DMS 273 (cell line): ENCODE measurements around the gene PARN.
"Not testable (repeated sequence)": the region's sequence is repeated elsewhere in the genome, so short reads cannot be mapped to it uniquely, and the experiment has no call there.

Source experiments
- DNase-seq: peaks from one replicate; lab custom pipeline; 2025; ENCODE audit not compliant: unreplicated experiment; lab: John Stamatoyannopoulos, UW

PARN gene

DNA sequence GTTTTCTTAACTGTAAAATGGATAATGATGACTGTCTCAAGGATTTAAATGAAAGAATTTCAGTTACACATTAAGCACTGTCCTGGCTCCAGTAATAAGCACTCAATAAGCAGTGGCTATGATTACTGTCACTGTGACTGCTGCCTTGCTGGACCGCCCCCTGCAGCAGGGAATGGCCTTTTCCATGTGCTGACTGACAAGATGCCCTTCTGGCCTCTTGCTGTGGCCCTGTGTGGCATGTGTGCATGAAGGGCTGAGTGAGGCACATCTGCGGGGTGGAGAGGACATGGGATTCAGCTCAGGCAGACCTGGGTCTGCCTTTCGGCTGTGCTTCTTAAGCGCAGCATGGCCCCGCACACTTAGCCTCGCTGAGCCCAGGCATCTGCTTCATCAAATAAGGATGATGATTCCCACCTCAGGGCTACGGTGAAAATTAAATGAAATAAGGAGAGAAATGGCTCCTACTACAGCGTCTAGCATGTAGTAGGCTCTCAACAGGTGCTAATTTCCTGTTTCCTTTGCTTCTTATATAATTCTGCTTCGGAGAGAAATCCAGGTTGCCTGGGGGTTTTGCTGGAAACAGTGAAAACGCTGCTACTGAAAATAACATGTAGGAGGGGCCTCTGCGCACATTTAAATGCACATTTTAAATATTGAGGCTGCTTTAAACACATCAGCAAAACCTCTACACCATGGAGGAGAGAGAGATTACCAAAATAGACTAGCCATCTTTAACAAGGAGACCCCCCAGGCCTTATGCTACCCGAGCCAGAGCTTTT is 183.9 kb downstream of the PARN start:
- DNase-seq, result no peak

DNA sequence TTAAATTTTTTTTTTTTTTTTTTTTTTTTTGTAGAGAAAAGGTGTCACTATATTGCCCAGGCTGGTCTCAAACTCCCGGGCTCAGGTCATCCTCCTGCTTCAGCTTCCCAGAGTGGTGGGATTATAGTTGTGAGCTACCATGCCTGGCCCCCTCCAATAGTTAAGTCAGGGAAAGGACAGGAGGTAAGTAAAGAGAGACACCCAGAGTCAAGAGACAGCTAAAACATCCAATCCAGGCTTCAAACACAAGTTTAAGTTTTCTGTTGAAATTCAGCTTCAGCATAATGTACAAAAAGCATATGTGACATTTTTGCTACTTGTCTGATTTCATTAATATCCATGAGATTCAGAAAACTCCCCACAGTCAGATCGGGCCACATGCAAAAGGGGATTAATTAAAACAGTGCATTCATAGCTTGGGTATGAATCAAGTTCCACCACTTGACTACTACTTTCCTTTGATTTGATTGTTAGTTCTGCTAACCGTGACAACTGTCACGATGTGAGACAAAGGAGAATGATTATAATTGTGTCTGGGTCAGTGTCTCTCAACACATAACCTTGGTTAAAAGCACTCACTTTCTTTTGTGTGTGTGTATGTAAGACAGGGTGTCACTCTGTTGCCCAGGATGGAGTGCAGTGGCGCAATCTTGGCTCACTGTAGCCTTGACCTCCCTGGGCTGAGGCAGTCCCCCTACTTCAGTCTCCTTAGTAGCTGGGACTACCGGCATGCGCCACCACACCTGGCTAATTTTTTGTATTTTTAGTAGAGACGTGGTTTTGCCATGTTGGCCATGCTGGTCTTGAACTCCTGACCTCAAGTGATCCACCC is 184.9 kb downstream of the PARN start:
- no peak for DNase-seq

DNA sequence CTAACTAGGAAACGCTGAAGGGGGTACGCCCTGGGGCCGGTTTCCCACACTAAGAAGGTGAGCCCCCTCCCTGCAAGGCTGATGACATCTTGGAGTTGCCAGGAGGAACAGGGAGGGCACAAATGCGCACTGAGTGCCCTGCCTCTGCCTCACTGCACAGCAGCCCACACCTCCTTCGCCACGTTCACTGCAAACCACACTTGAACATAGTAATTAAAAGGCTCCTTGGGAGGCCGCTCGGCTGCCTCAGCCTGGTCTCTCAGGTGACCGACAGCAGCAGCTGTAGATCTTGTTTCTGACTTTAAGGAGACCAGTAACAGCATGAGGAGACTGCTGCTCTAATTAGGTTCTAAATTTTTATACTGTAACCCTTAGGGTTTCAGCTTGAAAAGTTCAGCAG is 188.5 kb downstream of the PARN start:
- not testable (repeated sequence) for DNase-seq

DNA sequence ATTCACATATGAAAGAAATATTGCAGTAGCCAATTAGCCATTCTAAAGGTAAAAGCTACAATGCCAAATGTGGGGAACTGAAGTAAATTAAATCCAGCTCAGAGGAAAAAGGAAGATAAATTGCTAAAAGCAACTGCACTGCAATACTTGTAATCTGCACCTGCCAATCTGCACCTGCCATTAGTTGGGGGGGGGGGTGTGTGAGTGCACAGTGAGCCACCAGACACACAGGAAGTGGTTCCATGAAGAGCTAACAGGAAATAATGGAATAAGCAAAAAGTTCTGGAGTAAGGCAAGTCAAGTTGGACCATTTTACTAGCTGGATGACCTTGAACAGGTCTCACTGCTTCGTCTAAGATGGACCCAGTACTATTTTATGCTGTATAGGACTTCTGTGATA is 191.8 kb downstream of the PARN start:
- no peak for DNase-seq

DNA sequence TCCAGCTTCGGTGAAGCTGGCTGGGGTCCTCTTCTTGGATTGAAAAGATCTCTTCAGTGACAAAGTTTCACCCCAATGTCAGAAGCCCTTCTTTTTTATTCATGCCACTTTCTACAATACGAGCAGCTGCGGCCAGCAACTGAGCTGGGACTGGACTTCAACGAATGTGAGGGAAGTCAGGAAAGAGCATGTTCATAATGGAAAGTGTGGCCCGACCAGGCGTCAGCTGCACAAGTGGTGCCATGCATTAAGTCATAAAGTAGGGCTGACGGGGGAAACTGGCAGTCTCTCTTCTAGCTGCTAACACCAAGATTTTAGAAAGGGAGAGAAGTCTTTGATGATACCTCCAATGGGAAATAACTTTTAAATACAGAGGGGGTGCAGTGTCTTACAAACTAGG is 192.6 kb downstream of the PARN start:
- DNase-seq, result no peak

DNA sequence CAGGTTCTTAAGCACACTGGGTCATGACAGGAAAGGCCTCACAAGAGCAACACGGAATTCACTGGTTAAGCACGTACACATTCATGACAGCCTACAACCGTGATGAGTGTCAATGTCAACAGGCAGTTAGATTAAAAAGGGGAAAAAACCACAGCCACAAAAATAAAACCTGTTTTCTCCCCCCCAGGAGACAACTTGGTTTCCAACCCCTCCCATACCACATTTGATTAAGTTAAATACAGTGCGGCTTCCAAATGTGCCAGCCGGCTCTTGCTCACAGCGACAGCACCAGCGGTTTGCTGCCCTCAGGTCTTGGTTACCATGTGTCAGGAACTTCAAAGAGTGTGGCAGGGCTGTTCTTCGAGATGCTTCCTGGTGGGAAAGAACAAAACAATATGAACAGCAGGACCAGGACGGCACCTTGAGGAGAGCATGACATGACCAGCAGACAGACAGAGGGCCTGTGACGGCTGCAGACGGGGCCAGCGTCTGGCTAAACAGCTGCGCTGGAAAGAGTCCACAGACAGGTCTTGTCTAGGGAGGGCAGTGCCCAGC is 193.6 kb downstream of the PARN start:
- peak; percentile 11 for DNase-seq

DNA sequence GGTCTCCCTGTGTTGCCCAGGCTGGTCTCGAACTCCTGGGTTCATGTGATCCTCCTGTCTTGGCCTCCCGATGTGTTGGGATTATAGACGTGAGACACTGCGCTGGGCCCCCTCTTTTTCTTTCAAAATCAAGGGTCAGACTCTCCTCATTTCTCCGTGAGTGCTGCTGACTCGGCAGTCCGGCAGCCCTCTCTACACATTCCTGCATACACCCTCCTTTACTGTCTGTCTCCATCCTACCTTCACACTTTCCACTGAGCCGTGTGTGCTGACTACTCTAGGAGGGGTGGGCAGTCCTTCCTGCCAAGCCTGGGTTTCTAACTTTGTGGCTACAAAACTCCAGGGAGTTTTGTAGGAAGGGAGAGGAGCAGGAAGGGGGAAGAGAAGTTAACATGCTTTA is 195.2 kb downstream of the PARN start:
- no peak for DNase-seq

DNA sequence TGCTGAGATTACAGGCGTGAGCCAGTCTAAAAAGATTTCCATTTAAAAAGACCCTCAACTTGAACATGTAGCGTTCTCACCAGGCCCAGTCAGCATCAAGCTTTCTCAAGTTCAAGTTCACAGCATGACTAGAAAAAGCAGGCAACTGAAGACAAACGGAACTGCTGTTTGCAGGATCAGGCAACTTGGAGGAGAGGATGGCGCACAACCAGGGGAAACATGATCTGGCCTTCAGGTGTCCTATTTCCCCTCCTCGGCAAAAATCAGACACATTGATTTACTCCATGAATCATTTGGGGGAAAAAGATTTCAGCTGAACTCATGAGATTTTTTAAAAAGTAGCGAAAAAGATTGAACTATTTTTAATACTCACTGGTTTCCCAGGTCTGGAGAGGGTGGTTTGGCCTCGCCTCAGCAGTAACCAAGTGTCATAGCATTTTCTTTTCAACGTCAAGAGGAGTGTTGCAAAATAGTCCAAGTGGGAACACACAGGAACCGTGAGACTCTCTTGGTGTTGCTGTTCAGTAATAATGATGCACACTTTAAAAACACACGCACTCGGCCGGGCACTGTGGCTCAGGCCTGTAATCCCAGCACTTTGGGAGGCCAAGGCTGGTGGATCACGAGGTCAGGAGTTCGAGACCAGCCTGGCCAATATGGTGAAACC is 201.0 kb downstream of the PARN start:
- not testable (repeated sequence) for DNase-seq

DNA sequence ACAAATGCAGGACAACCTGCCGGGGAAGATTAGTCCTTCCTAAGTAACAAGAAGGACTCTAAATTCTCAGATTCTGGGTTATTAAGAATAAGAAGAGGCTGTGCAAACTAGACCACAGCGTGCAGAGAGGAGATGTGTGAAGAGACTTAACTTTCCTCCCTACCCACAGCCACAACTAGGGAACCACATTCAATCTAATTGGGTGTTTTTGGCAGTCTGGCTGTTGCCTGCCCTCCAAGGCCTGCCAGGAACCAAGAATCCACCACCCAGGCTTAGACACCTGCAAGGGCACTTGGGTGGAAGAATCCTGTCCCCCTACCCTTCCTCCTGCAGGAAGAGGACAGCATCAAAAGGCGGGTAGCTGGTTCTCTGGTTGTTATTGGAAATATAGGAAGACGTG is 202.0 kb downstream of the PARN start:
- no peak for DNase-seq

DNA sequence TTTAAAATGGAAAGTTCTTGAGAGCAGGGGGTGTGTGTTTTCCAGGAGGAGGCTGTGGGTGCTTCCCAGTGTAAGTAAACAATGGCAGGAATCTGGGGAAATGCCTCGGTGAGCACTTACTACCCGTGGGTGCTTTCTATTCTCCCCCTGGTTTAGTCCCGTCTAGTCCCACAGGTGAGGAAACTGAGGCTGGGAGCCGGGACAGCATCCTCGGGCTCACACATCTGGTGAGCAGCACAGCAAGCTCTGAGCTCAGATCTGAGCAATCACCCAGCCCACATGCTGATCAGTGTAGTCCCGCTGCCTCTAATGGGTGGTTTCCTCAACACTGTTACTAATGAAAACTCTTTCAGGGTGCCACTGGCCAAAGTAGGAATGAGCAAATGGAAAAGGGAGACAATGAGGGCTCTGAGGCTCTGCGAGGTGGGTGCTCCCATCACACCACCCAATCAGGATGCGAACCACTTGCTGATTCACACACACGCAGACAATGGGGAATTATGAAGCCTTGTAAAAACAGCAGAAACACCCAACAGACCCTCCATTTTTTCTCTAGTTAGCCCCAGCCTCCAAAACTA is 202.6 kb downstream of the PARN start:
- no peak for DNase-seq

DNA sequence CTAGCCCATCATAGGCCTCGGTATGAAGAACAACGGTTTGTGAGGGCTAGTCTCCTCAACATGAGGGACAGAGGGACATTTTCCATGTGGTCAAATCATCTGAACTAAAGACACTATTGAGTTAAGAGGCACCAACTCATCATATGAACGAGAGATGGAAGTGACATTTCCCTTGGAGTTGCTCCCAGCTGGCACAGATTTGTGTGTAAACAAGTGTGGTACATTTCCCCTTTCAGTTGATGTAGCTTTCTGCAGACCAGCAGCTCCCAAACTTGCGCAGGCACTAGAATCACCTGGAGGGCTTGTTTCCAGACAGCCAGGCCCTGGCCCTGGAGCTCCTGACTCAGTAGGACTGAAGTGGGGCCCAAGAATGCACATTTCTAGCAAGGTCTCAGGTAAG is 205.5 kb downstream of the PARN start:
- no peak for DNase-seq

DNA sequence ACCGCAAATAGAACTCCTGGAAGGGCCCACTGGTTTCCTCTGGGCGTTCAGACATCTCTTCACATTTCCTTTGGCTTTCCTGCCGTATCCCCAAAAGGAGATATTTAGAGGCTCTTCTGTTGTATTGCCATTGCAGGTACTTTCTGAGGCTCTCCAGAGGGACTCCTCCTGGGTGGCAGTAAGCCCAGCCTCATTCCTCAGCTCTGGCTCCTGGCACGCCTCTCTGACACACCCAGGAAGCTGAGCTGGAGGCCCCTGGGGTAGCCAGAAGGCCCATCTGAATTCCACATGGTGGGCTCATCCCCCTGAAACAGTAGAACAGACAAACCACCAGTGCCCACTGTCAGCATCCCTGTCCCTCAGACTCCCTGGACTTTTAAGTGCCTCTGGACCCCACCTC is 206.7 kb downstream of the PARN start:
- DNase-seq, result no peak

DNA sequence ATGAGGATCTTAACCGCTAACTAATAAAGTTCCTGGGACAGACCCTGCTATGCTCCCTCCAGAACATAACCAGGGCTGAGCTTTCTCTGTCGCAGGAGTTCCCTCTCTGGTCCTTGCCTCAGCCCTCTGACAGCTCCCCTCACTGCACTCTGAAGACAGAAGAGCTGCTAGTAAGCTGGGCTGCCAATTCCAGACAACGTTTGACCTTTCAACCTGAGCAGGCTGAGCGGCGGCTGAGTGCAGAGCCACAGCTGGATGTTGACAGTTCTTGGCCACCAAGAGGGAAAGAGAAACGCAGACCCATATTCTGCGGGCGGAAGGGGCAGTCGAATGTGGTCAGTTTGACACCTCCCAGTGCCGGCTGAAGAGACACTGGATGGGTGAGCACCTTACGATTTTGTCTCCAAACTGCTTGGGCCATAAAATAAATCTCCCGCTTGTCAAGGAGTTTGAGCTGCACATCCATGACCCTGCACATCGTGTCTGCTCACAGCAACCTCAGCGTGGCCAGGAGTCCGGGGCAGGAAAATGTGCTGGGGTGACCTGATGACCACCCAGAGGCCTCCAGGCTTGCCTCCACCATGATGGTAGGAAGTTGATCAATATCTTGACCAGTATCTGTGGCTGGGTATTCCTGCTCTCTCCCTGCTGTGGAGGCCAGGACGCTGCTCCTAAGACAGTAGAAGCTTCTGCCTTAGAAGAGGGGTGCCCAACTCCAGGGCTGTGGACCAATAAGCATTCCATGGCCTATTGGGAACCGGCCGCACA is 209.2 kb downstream of the PARN start:
- DNase-seq, result no peak

DNA sequence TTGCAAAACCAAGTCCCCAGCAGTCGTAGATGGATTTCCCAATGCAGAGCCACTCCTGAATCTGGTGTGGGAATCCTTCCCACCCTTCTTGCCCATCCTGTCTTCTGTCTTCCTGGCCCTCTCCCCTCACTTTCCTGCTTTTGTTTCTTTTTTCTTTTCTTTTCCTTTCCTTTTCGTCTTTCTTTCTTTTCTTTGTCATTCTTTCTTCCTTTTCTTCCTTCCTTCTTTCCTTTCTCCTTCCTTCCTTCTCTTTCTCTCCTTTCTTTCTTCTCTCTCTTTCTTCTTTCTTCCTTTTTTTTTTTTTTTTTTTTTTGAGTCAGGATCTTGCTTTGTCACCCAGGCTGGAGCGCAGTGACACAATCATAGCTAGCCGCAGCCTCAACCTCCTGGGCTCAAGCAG is 209.8 kb downstream of the PARN start:
- DNase-seq, result not testable (repeated sequence)

DNA sequence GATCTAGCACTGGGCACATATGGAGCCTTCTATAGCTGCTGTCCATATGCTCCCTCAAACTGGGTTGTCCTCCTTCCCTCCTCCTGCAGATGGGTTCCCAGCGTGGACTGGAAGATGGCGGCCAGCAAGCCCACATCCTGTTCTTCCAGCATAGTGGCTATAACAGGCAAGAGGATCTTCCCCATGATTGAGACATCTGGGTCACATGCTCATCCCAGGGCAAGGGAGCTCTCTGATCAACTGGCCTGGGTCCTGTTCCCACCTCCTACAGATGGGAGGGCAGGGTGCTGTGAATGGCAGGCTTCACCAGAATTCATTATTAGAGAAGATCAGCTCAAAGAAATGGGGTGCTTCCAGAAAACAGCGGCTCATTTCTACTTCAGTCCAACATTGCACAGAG is 210.2 kb downstream of the PARN start:
- DNase-seq, result no peak

DNA sequence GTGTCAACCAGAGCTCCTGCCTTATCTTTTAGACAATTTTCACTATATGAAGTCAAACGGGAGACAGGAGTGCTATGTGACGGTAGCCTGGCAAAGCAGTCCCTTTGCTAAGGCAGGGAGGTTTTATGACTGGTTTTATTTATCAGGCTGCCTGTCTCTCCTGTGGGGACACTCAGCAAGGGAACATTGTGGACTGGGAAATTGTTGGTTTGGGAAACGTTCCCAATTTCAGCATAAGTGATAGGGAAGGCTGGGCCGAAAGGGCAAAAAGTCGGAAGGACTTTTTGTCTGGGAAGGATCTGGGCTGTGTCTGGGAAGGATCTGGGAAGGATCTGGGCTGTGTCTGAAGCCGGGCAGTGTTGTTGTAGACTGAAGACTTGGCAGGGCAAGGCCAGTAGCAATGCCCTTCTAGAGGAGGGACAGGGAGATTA is 211.2 kb downstream of the PARN start:
- DNase-seq, result no peak

DNA sequence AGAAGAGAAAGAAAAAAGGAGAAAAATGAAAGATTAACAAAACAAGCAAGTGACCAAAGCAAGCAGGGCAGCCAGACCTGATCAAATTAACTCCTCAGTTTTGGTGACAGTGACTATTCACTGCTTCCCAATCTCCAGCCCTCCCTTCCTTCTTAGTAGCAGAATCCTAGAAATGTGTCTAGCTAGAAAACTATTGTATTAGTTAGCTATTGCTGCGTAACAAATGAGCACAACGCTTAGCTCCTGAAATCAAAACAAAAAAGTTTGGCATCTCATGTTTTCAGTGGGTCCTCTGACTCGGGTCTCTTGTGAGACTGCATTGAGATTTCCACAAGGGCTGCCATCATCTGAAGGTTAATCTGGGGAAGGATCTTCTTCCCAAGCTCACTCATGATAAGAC is 213.9 kb downstream of the PARN start:
- DNase-seq, result no peak

DNA sequence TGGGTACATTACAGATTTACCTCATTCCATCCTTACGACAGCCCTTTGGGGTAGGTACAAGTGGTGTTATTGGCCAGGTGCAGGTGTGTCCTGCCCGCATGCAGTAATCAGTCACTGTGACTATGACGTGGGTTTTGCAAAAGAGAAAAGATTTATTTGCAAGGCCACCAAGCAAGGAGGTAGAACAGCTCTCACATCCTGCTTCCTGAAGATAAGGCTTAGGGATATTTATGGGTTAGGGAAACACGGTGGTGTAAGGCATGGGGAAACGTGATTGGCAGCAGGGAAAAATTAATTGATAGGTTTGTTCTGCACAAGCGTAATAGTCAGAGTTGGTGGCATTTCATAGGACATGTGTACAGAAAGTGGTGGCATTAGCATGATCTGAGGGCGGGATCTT is 214.8 kb downstream of the PARN start:
- DNase-seq, result no peak

DNA sequence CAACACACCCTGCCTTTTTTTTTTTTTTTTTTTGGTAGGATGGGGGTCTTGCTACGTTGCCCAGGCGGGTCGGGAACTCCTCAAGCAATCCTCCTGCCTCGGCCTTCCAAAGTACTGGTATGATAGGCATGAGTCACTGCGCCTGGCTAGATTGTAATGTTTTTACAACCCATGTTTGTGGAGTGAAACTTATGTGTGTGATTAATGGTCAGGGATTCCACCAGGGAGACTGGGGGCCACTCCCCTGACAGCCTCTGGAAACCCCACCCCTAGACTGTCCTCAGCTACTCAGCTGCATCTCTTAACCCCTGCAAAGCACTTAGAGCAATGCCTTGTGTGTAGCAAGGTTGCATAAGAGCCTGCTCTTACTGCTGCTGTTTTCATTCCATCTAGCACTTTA is 220.5 kb downstream of the PARN start:
- DNase-seq, result no peak

DNA sequence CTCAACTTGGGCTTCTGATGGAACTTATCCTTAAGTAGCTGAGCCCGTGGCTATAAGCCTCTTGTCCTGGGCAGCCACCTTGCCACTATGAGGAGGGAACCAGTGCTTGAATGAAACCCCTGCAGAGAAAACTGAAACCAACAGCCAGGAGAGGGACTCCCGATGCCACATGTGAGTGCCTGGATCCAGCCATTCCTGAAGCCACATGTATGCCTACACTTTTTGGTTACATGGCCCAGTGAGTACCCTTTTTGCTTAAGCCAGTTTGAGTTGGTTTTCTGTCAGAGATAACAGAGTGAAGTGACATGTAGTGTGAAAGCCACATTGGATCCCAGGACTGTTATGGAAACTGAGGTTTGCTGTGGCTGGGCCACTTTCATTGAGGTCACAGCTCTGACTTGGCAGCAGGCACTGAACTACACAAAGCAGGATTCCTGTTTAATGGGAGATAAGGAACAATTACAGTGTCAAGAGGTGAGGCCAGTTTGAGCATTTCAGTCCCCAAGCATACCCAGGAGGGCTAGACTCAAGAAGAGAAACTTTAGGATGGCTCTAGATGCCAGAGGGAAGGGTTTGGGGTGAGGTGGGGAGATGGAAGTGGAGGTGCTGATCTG is 222.2 kb downstream of the PARN start:
- no peak for DNase-seq
